NCI-H345 treated with DMSO at 0.1 percent for 48 hours (cell line): ENCODE measurements around the gene GDF15.
"Not testable (repeated sequence)": the region's sequence is repeated elsewhere in the genome, so short reads cannot be mapped to it uniquely, and the experiment has no call there.

Experiments
- DNase-seq: peaks from one replicate; lab custom pipeline; 2025; ENCODE audit not compliant: unreplicated experiment; lab: John Stamatoyannopoulos, UW

GDF15 gene

GRCh38 chr19:18363787-18364186 lies 22.2 kb upstream of the GDF15 start:
- DNase-seq: no peak

- DNase-seq: not testable (repeated sequence)
Observed at GRCh38 chr19:18364277-18364825, 21.6 kb upstream of the GDF15 start.

GRCh38 chr19:18364826-18365528 lies 21.0 kb upstream of the GDF15 start:
- DNase-seq: peak; percentile 40

- no peak for DNase-seq
Observed at GRCh38 chr19:18366021-18366435, 19.9 kb upstream of the GDF15 start.

- DNase-seq: no peak
Observed at GRCh38 chr19:18368504-18369222, 17.3 kb upstream of the GDF15 start.

- DNase-seq: no peak
Observed at GRCh38 chr19:18373407-18373891, 12.5 kb upstream of the GDF15 start.

GRCh38 chr19:18373892-18374629 lies 11.9 kb upstream of the GDF15 start:
- DNase-seq: peak; percentile 51

GRCh38 chr19:18377026-18377425 lies 8.9 kb upstream of the GDF15 start:
- peak; percentile 28 for DNase-seq

- no peak for DNase-seq
Observed at GRCh38 chr19:18379803-18380747, 5.9 kb upstream of the GDF15 start.

GRCh38 chr19:18380843-18381242 lies 5.1 kb upstream of the GDF15 start:
- DNase-seq: no peak

GRCh38 chr19:18383622-18384021 lies 2.3 kb upstream of the GDF15 start:
- DNase-seq: not testable (repeated sequence)

- DNase-seq: no peak
Observed at GRCh38 chr19:18384775-18385174, 1.2 kb upstream of the GDF15 start.

GRCh38 chr19:18385359-18385674 lies 641 bp upstream of the GDF15 start:
- DNase-seq: no peak

- DNase-seq: no peak
Observed at GRCh38 chr19:18386543-18387271, 749 bp downstream of the GDF15 start.

- DNase-seq: peak; percentile 80
Observed at GRCh38 chr19:18388100-18388959, 2.4 kb downstream of the GDF15 start.

- no peak for DNase-seq
Observed at GRCh38 chr19:18388960-18389725, 3.2 kb downstream of the GDF15 start.

- no peak for DNase-seq
Observed at GRCh38 chr19:18389726-18390064, 3.7 kb downstream of the GDF15 start.
